Skin epidermis (tissue), 12 donors: Measurements from ENCODE around the gene NXPH2.

Experiments
- H3K27ac ChIP-seq, 21 experiments: fragments of 200-600 bp; sonication (generic) in 11 of 21; one replicate each; pipeline ENCODE4 v1.5.0; 2020; ENCODE audit warnings: mild to moderate bottlenecking in 3 of 21, inconsistent platforms in 2 of 21, moderate library complexity in 2 of 21
- H3K4me3 ChIP-seq, 7 experiments: fragments of 200-600 bp; sonication (generic) in 2 of 7; one replicate each; pipeline ENCODE4 v1.5.0; 2020; ENCODE audit warnings: inconsistent platforms in 2 of 7, mild to moderate bottlenecking in 2 of 7, moderate library complexity in 1 of 7

Gene NXPH2

GRCh38 chr2:138779781-138780445 is at the start of gene NXPH2:
Gene NXPH2 (minus strand): TSS chr2:138780390. CDS start chr2:138780241, 149 bp downstream.
- Histone ChIP-seq H3K27ac (no peak within 1 kb of the TSS), H3K4me3 (peak within 1 kb of the TSS in 4 of 7 experiments; percentile 3 to 29 (median 26))

- no peak overlapping the region for H3K4me3 ChIP-seq
- no peak overlapping the region for H3K27ac ChIP-seq
Observed at GRCh38 chr2:138829326-138829919, 49.2 kb upstream of the NXPH2 start.

- no peak overlapping the region for H3K4me3 ChIP-seq
Observed at GRCh38 chr2:138827426-138828054, 47.4 kb upstream of the NXPH2 start.

GRCh38 chr2:138823666-138824065 is 43.5 kb upstream of the NXPH2 start:
- H3K4me3 ChIP-seq: no peak overlapping the region
- H3K27ac ChIP-seq: no peak overlapping the region

More at GRCh38 chr2:138827426-138828054, 47.4 kb upstream of the NXPH2 start:
- no peak overlapping the region for H3K27ac ChIP-seq

GRCh38 chr2:138819964-138820363 is 39.8 kb upstream of the NXPH2 start:
- H3K4me3 ChIP-seq: no peak overlapping the region

GRCh38 chr2:138818556-138818955 is 38.4 kb upstream of the NXPH2 start:
- H3K27ac ChIP-seq: no peak overlapping the region

More at GRCh38 chr2:138819964-138820363, 39.8 kb upstream of the NXPH2 start:
- H3K27ac ChIP-seq: no peak overlapping the region

GRCh38 chr2:138814123-138814898 is 34.1 kb upstream of the NXPH2 start:
- Histone ChIP-seq H3K4me3 (no peak overlapping the region), H3K27ac (no peak overlapping the region)

More at GRCh38 chr2:138818556-138818955, 38.4 kb upstream of the NXPH2 start:
- H3K4me3 ChIP-seq: no peak overlapping the region

- Histone ChIP-seq H3K27ac (no peak overlapping the region), H3K4me3 (no peak overlapping the region)
Observed at GRCh38 chr2:138811431-138811830, 31.2 kb upstream of the NXPH2 start.

GRCh38 chr2:138794724-138795123 is 14.5 kb upstream of the NXPH2 start:
- no peak overlapping the region for H3K27ac ChIP-seq
- no peak overlapping the region for H3K4me3 ChIP-seq

- no peak overlapping the region for H3K4me3 ChIP-seq
- H3K27ac ChIP-seq: no peak overlapping the region
Observed at GRCh38 chr2:138787053-138787666, 7.0 kb upstream of the NXPH2 start.

GRCh38 chr2:138782383-138782782 is 2.2 kb upstream of the NXPH2 start:
- H3K4me3 ChIP-seq: no peak overlapping the region

GRCh38 chr2:138780908-138781307 is 718 bp upstream of the NXPH2 start:
- Histone ChIP-seq H3K4me3 (peak overlapping the region in 2 of 7 experiments; percentile 24 to 29), H3K27ac (no peak overlapping the region)

More at GRCh38 chr2:138782383-138782782, 2.2 kb upstream of the NXPH2 start:
- no peak overlapping the region for H3K27ac ChIP-seq

- peak overlapping the region in 4 of 7 experiments; percentile 3 to 29 (median 26) for H3K4me3 ChIP-seq
- no peak overlapping the region for H3K27ac ChIP-seq
Observed at GRCh38 chr2:138780446-138780880, 273 bp upstream of the NXPH2 start.

GRCh38 chr2:138779406-138779780 is 797 bp downstream of the NXPH2 start:
- H3K4me3 ChIP-seq: no peak overlapping the region
- H3K27ac ChIP-seq: no peak overlapping the region

- Histone ChIP-seq H3K4me3 (no peak overlapping the region), H3K27ac (no peak overlapping the region)
Observed at GRCh38 chr2:138777996-138778395, 2.2 kb downstream of the NXPH2 start.

GRCh38 chr2:138775736-138776135 is 4.5 kb downstream of the NXPH2 start:
- H3K27ac ChIP-seq: no peak overlapping the region
- no peak overlapping the region for H3K4me3 ChIP-seq

GRCh38 chr2:138771534-138771933 is 8.7 kb downstream of the NXPH2 start:
- Histone ChIP-seq H3K4me3 (no peak overlapping the region), H3K27ac (no peak overlapping the region)

GRCh38 chr2:138767101-138767500 is 13.1 kb downstream of the NXPH2 start:
- H3K27ac ChIP-seq: no peak overlapping the region
- no peak overlapping the region for H3K4me3 ChIP-seq

- Histone ChIP-seq H3K4me3 (no peak overlapping the region), H3K27ac (no peak overlapping the region)
Observed at GRCh38 chr2:138766464-138766863, 13.7 kb downstream of the NXPH2 start.

GRCh38 chr2:138763971-138764370 is 16.2 kb downstream of the NXPH2 start:
- no peak overlapping the region for H3K4me3 ChIP-seq

More at GRCh38 chr2:138763971-138764370, 16.2 kb downstream of the NXPH2 start:
- no peak overlapping the region for H3K27ac ChIP-seq
